HepG2 (cell line): ENCODE measurements around the gene RTN1. TPM values are rescaled to one million over a fixed set of nuclear protein-coding genes. Genes with fewer than 3 reads are reported as not detected.

Experiments used
- CHD4 ChIP-seq: fragments of 200-600 bp; sonication (generic); IDR thresholded peaks from 2 replicates; pipeline ENCODE4 v1.7.0; 2017; ENCODE audit warnings: mild to moderate bottlenecking, low read length, borderline replicate concordance
- ETV6 ChIP-seq: sonication (generic); formaldehyde crosslinking; conservative IDR thresholded peaks from 2 replicates; pipeline ENCODE4 v1.4.0; 2020; ENCODE audit warnings: missing genetic modification reagents
- HNRNPK ChIP-seq: fragments of 200-400 bp; formaldehyde crosslinking; IDR thresholded peaks from 2 replicates; pipeline ENCODE4 v1.6.1; 2018; ENCODE audit warnings: low read length, low read depth, moderate library complexity, mild to moderate bottlenecking; ENCODE audit not compliant: poor library complexity, severe bottlenecking
- KDM3A ChIP-seq: IDR thresholded peaks from 2 replicates; pipeline ENCODE4 v1.6.1; 2018; ENCODE audit warnings: low read depth, missing compliant biosample characterization
- KLF11 ChIP-seq: IDR thresholded peaks from 2 replicates; pipeline ENCODE4 v1.6.1; 2016; ENCODE audit warnings: missing compliant biosample characterization
- NBN ChIP-seq: fragments of 450-650 bp; conservative IDR thresholded peaks from 2 replicates; pipeline ENCODE4 v1.6.1; 2017
- NFYB ChIP-seq: sonication (generic); formaldehyde crosslinking; IDR thresholded peaks from 2 replicates; pipeline ENCODE4 v1.4.0; 2020; ENCODE audit warnings: missing genetic modification reagents
- SOX5 ChIP-seq: IDR thresholded peaks from 2 replicates; pipeline ENCODE4 v1.6.1; 2016; ENCODE audit warnings: borderline replicate concordance
- ZNF33A ChIP-seq: sonication (generic); formaldehyde crosslinking; IDR thresholded peaks from 2 replicates; pipeline ENCODE4 v1.5.1; 2020; ENCODE audit warnings: missing genetic modification reagents, mild to moderate bottlenecking, moderate library complexity, borderline replicate concordance
- ZNF44 ChIP-seq: sonication (generic); formaldehyde crosslinking; IDR thresholded peaks from 2 replicates; pipeline ENCODE4 v1.5.1; 2020; ENCODE audit warnings: mild to moderate bottlenecking, missing genetic modification reagents
- ZNF552 ChIP-seq: sonication (generic); formaldehyde crosslinking; IDR thresholded peaks from 2 replicates; pipeline ENCODE4 v1.9.0; 2022; ENCODE audit warnings: missing genetic modification reagents, mild to moderate bottlenecking, borderline replicate concordance
- ZNF577 ChIP-seq: sonication (generic); formaldehyde crosslinking; IDR thresholded peaks from 2 replicates; pipeline ENCODE4 v1.4.0; 2020; ENCODE audit warnings: mild to moderate bottlenecking, low read depth, missing genetic modification reagents, borderline replicate concordance
- ZSCAN29 ChIP-seq: sonication (generic); formaldehyde crosslinking; conservative IDR thresholded peaks from 2 replicates; pipeline ENCODE4 v1.4.0; 2020; ENCODE audit warnings: mild to moderate bottlenecking, missing genetic modification reagents
- polyA plus RNA-seq, 8 experiments: library from polyadenylated mRNA; depleted of rRNA in 3 of 8; stranded (reverse) in 7 of 8; unstranded in 1 of 8; fragments of >200 nt; fragmentation: Illumina TruSeq in 4 of 8; extraction: Trizol in 4 of 8; gene quantifications; 2 replicates each; pipeline versions ENCODE4 v1.2.1 to v1.2.3, GENCODE V29; 2011 to 2016; ENCODE audit warnings: low read depth in 4 of 8, missing spikeins in 1 of 8, mixed read lengths in 1 of 8; ENCODE audit not compliant: insufficient read depth in 1 of 8
- total RNA-seq, 5 experiments: library from RNA; depleted of rRNA; stranded (reverse); fragments of >200 nt; fragmentation: Illumina TruSeq; extraction: Trizol; gene quantifications; 2 replicates each; pipeline ENCODE4 v1.2.3, GENCODE V29; 2016; ENCODE audit warnings: low read depth in 1 of 5
- TF ChIP-seq, protein P1 (sequence below): sonication (generic); formaldehyde crosslinking; IDR thresholded peaks from 2 replicates; pipeline ENCODE4 v1.8.1; 2023; ENCODE audit warnings: mild to moderate bottlenecking, inconsistent platforms, moderate library complexity, missing genetic modification reagents, borderline replicate concordance
- TF ChIP-seq, protein P2 (sequence below): sonication (generic); formaldehyde crosslinking; conservative IDR thresholded peaks from 2 replicates; pipeline ENCODE4 v1.4.0; 2020; ENCODE audit warnings: missing genetic modification reagents
- TF ChIP-seq, protein P3 (sequence below): conservative IDR thresholded peaks from 2 replicates; pipeline ENCODE4 v1.6.1; 2018; ENCODE audit warnings: missing genetic modification reagents
- TF ChIP-seq, protein P4 (sequence below): sonication (generic); formaldehyde crosslinking; IDR thresholded peaks from 2 replicates; pipeline ENCODE4 v1.5.1; 2020; ENCODE audit warnings: mild to moderate bottlenecking, moderate library complexity, missing genetic modification reagents
- TF ChIP-seq, protein P5 (sequence below): IDR thresholded peaks from 2 replicates; pipeline ENCODE4 v1.4.0; 2020; ENCODE audit warnings: mild to moderate bottlenecking, missing genetic modification reagents

The RTN1 gene
- total and polyA plus RNA-seq, 2 of the 13 experiments (the other 11 are each of a cell fraction or from before 2014, with no cell fraction given), result 0.04 to 0.18 TPM

DNA sequence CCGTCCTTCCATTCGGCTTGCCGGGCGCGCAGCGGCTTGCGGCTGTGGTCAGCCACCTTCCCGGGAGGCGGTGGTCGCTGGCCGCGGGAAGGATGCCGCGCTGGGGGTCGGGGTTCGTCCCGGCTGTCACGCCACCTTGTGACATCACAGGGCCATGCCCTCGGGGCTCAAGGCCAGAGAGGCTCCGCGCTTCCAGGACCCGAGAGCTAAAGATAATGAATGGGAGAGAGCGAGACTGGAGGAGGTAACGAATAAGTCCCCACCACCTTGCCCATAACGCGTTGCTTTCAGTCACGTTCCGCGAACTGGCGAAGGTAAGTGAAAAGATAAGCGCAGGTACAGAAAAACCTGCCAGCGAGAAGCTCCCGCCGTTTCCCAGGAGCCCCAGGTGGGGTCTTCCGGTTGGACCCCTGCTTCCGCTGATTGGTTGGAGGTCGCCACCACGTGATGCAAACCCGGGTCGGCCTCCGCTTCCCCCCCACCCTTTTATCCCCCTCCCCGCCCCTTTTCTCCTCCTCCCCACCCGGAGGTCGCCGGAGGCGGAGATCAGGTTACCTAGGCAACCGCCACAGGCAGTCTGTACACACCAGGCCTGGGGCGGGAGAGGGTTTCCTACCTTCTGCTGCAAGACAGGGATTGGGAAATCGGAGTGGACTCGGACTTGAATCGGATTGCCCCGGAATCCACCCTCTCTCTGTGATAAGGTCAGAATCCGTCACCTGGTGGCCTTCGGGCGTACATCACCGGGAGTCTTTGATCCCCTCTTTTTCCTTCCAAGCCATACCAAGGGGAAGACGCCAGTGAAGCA is 49.2 kb upstream of the RTN1 start, which contains the start of gene LRRC9 (continued):
- TF ChIP-seq, protein P1, sequence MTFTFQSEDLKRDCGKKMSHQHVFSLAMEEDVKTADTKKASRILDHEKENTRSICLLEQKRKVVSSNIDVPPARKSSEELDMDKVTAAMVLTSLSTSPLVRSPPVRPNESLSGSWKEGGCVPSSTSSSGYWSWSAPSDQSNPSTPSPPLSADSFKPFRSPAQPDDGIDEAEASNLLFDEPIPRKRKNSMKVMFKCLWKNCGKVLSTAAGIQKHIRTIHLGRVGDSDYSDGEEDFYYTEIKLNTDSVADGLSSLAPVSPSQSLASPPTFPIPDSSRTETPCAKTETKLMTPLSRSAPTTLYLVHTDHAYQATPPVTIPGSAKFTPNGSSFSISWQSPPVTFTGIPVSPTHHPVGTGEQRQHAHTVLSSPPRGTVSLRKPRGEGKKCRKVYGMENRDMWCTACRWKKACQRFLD (CRISPR knock-in tag), result no peak
- TF ChIP-seq ZNF44 (no peak), ZNF552 (CRISPR knock-in tag) (peak; percentile 68), KDM3A (CRISPR knock-in tag) (no peak), ZNF33A (CRISPR knock-in tag) (no peak), SOX5 (CRISPR knock-in tag) (no peak), ZNF577 (CRISPR knock-in tag) (no peak), NBN (no peak), KLF11 (CRISPR knock-in tag) (no peak), CHD4 (no peak), HNRNPK (peak; percentile 40), ZSCAN29 (CRISPR knock-in tag) (peak; percentile 96), NFYB (CRISPR knock-in tag) (peak; percentile 83), ETV6 (CRISPR knock-in tag) (no peak)
- TF ChIP-seq, protein P2, sequence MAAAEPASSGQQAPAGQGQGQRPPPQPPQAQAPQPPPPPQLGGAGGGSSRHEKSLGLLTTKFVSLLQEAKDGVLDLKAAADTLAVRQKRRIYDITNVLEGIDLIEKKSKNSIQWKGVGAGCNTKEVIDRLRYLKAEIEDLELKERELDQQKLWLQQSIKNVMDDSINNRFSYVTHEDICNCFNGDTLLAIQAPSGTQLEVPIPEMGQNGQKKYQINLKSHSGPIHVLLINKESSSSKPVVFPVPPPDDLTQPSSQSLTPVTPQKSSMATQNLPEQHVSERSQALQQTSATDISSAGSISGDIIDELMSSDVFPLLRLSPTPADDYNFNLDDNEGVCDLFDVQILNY (CRISPR knock-in tag), result no peak
- TF ChIP-seq, protein P3, sequence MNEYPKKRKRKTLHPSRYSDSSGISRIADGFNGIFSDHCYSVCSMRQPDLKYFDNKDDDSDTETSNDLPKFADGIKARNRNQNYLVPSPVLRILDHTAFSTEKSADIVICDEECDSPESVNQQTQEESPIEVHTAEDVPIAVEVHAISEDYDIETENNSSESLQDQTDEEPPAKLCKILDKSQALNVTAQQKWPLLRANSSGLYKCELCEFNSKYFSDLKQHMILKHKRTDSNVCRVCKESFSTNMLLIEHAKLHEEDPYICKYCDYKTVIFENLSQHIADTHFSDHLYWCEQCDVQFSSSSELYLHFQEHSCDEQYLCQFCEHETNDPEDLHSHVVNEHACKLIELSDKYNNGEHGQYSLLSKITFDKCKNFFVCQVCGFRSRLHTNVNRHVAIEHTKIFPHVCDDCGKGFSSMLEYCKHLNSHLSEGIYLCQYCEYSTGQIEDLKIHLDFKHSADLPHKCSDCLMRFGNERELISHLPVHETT, result no peak
- TF ChIP-seq, protein P4, sequence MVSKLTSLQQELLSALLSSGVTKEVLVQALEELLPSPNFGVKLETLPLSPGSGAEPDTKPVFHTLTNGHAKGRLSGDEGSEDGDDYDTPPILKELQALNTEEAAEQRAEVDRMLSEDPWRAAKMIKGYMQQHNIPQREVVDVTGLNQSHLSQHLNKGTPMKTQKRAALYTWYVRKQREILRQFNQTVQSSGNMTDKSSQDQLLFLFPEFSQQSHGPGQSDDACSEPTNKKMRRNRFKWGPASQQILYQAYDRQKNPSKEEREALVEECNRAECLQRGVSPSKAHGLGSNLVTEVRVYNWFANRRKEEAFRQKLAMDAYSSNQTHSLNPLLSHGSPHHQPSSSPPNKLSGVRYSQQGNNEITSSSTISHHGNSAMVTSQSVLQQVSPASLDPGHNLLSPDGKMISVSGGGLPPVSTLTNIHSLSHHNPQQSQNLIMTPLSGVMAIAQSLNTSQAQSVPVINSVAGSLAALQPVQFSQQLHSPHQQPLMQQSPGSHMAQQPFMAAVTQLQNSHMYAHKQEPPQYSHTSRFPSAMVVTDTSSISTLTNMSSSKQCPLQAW (CRISPR knock-in tag), result 0 out of 2 replicates have a peak, but pooled peaks have one; percentile 39
- TF ChIP-seq, protein P5, sequence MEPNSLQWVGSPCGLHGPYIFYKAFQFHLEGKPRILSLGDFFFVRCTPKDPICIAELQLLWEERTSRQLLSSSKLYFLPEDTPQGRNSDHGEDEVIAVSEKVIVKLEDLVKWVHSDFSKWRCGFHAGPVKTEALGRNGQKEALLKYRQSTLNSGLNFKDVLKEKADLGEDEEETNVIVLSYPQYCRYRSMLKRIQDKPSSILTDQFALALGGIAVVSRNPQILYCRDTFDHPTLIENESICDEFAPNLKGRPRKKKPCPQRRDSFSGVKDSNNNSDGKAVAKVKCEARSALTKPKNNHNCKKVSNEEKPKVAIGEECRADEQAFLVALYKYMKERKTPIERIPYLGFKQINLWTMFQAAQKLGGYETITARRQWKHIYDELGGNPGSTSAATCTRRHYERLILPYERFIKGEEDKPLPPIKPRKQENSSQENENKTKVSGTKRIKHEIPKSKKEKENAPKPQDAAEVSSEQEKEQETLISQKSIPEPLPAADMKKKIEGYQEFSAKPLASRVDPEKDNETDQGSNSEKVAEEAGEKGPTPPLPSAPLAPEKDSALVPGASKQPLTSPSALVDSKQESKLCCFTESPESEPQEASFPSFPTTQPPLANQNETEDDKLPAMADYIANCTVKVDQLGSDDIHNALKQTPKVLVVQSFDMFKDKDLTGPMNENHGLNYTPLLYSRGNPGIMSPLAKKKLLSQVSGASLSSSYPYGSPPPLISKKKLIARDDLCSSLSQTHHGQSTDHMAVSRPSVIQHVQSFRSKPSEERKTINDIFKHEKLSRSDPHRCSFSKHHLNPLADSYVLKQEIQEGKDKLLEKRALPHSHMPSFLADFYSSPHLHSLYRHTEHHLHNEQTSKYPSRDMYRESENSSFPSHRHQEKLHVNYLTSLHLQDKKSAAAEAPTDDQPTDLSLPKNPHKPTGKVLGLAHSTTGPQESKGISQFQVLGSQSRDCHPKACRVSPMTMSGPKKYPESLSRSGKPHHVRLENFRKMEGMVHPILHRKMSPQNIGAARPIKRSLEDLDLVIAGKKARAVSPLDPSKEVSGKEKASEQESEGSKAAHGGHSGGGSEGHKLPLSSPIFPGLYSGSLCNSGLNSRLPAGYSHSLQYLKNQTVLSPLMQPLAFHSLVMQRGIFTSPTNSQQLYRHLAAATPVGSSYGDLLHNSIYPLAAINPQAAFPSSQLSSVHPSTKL (CRISPR knock-in tag), result peak; percentile 79
